CD4-positive, alpha-beta T cell treated with Interleukin-10 for 1 hour (primary cell): ENCODE measurements around the gene MFNG.
"Not testable (repeated sequence)": the region's sequence is repeated elsewhere in the genome, so short reads cannot be mapped to it uniquely, and the experiment has no call there.

Source experiments
- DNase-seq: peaks from one replicate; pipeline ENCODE4 v3.0.0-alpha.2; 2020

MFNG gene

GRCh38 chr22:37472418-37473006, 13.7 kb downstream of the MFNG start:
- peak; percentile 58 for DNase-seq

- no peak for DNase-seq
Observed at GRCh38 chr22:37471727-37472417, 14.3 kb downstream of the MFNG start.

GRCh38 chr22:37470087-37470445, 16.1 kb downstream of the MFNG start:
- DNase-seq: no peak

- no peak for DNase-seq
Observed at GRCh38 chr22:37469416-37470086, 16.6 kb downstream of the MFNG start.

- not testable (repeated sequence) for DNase-seq
Observed at GRCh38 chr22:37468201-37468695, 17.9 kb downstream of the MFNG start.

- DNase-seq: no peak
Observed at GRCh38 chr22:37467391-37467955, 18.7 kb downstream of the MFNG start.

- DNase-seq: no peak
Observed at GRCh38 chr22:37464181-37464580, 22.0 kb downstream of the MFNG start.

GRCh38 chr22:37462983-37463382, 23.2 kb downstream of the MFNG start:
- DNase-seq: no peak

- DNase-seq: no peak
Observed at GRCh38 chr22:37462436-37462835, 23.7 kb downstream of the MFNG start.

- no peak for DNase-seq
Observed at GRCh38 chr22:37461961-37462360, 24.2 kb downstream of the MFNG start.

- DNase-seq: no peak
Observed at GRCh38 chr22:37460684-37461083, 25.5 kb downstream of the MFNG start.

- DNase-seq: no peak
Observed at GRCh38 chr22:37459206-37459605, 27.0 kb downstream of the MFNG start.

GRCh38 chr22:37457093-37457893, 28.9 kb downstream of the MFNG start:
- DNase-seq: peak; percentile 85

GRCh38 chr22:37456346-37456745, 29.8 kb downstream of the MFNG start:
- DNase-seq: no peak

GRCh38 chr22:37455896-37456295, 30.3 kb downstream of the MFNG start:
- DNase-seq: no peak

GRCh38 chr22:37454857-37455686, 31.1 kb downstream of the MFNG start:
- no peak for DNase-seq

GRCh38 chr22:37453696-37454095, 32.5 kb downstream of the MFNG start:
- DNase-seq: no peak

GRCh38 chr22:37451218-37451617, 35.0 kb downstream of the MFNG start:
- no peak for DNase-seq

- DNase-seq: no peak
Observed at GRCh38 chr22:37449331-37450001, 36.7 kb downstream of the MFNG start.

- no peak for DNase-seq
Observed at GRCh38 chr22:37448516-37449127, 37.6 kb downstream of the MFNG start.

GRCh38 chr22:37445501-37445900, 40.7 kb downstream of the MFNG start:
- DNase-seq: no peak
